ENCODE measurements around the gene REEP1. TPM values are rescaled to one million over a fixed set of nuclear protein-coding genes. Genes with fewer than 3 reads are reported as not detected.

Gene REEP1
- total and polyA plus RNA-seq, 2 of the 4 experiments (the other 2 are of a cell fraction): under 0.01 to 0.03 TPM

GRCh38 chr2:86314125-86314524, 23.3 kb downstream of the REEP1 start:
- H2AK9ac ChIP-seq (replicated peaks; ENCODE audit: low read depth, low read length, poor library complexity): no peak overlapping the region
- CTCF ChIA-PET: no interaction called here
- intact Hi-C loops (cut with micrococcal nuclease): no loop called here

More at GRCh38 chr2:86314125-86314524, 23.3 kb downstream of the REEP1 start:
- no CpG with 5 or more reads among the region's 2 CpGs for WGBS, 2 experiments (ENCODE audit: extremely low coverage in 2 of 2, insufficient read length in 1 of 2)
- no peak for TF ChIP-seq FOS (IDR thresholded peaks at IDR 0.05; ENCODE audit: low read depth, low read length)
- TF ChIP-seq CHD1 (IDR thresholded peaks at IDR 0.05; ENCODE audit: low read depth, low read length): no peak
- H4K8ac ChIP-seq (ENCODE audit: low read depth in 2 of 2, low read length in 2 of 2): no peak overlapping the region
- DNase-seq (no peak), ATAC-seq (ENCODE audit: low read depth) (no peak)
- H2AFZ ChIP-seq (replicated peaks; ENCODE audit: low read length, poor library complexity): no peak overlapping the region
- H2BK15ac ChIP-seq (ENCODE audit: low read depth, low read length): no peak overlapping the region
- no peak overlapping the region for H2AK5ac ChIP-seq (ENCODE audit: low read depth, low read length)
- H2BK5ac ChIP-seq (ENCODE audit: low read depth, low read length, poor library complexity, severe bottlenecking): no peak overlapping the region
- no peak overlapping the region for H4K91ac ChIP-seq (ENCODE audit: insufficient read depth, low read depth, low read length)
- no peak overlapping the region for H3K14ac ChIP-seq (replicated peaks; ENCODE audit: low read depth, low read length)
- no peaks in the 10 kb centered on the region for H3K79me1 ChIP-seq (ENCODE audit: low read depth in 1 of 2, low read length in 2 of 2)
- no peak overlapping the region for H3K56ac ChIP-seq (ENCODE audit: extremely low read depth, insufficient read depth, low read length)
- POLR2A ChIA-PET (ENCODE audit: unreplicated experiment): no interaction called here
- in situ Hi-C loops (cut with MboI; ENCODE audit: low sequenced_read_pairs) (no loop called here), dilution Hi-C loops (cut with HindIII; ENCODE audit: low sequenced_read_pairs, unreplicated experiment) (no loop called here)
- H3K4me3 ChIP-seq (ENCODE audit: insufficient read depth, low read depth, low read length): no peak overlapping the region
- H3K4me1 ChIP-seq (ENCODE audit: control insufficient read depth, insufficient read depth, low read length): no peaks in the 10 kb centered on the region
- no peak overlapping the region for H3K27ac ChIP-seq (ENCODE audit: insufficient read depth, low read length)
- H3K23ac ChIP-seq (ENCODE audit: low read depth, low read length): no peak overlapping the region
- no peak overlapping the region for H2BK120ac ChIP-seq (ENCODE audit: low read depth, low read length)
- H3K9me3 ChIP-seq (ENCODE audit: control insufficient read depth, insufficient read depth, low read length): no peaks in the 10 kb centered on the region
- no peak overlapping the region for H2BK20ac ChIP-seq (ENCODE audit: low read depth, low read length)
- H3K18ac ChIP-seq (ENCODE audit: low read depth, low read length): no peak overlapping the region
- H3K36me3 ChIP-seq (ENCODE audit: control insufficient read depth, insufficient read depth, low read length): no peaks in the 10 kb centered on the region
- no peaks in the 10 kb centered on the region for H3K9me1 ChIP-seq (ENCODE audit: insufficient read depth, low read length)
- H4K5ac ChIP-seq (ENCODE audit: low read depth, low read length): no peak overlapping the region
- H3K4me2 ChIP-seq (ENCODE audit: low read depth, low read length): no peak overlapping the region
- BruUV-seq (replicated peaks): no TSS peak
- H3K27me3 ChIP-seq (ENCODE audit: control insufficient read depth, insufficient read depth, low read length): peaks cover 29% of the 10 kb centered on the region
- no peak overlapping the region for H3K9ac ChIP-seq (ENCODE audit: low read depth, low read length)
- no peaks in the 10 kb centered on the region for H4K20me1 ChIP-seq (ENCODE audit: insufficient read depth, low read length)
- H3K4ac ChIP-seq (ENCODE audit: low read depth, low read length): no peak overlapping the region

Data from IMR-90 (cell line).